ENCODE measurements around the gene ABCB8. TPM values are rescaled to one million over a fixed set of nuclear protein-coding genes. Genes with fewer than 3 reads are reported as not detected.
A peak's percentile ranks its signal among the peaks of the same experiment; 100 is the strongest.

The ABCB8 gene
- total RNA-seq, 1 donor from 2014 or later: 26.4 TPM

DNA sequence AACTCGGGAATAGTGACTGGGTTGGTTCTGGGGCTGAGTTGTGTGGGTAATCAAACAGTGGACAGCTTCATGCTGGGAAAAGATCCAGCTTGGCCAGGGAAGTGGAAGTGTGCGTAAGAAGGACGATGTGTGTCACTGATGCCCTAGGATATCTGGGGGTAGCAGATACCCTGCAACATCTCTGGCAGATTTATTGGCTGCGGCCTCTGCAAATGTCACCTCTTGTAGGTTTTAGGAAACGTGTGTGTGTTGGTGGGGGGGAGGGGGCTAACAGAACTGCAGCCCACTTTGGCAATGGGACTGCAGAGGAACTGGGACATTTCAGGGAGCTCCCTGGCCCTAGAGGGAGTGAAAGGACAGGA is 57.1 kb downstream of the ABCB8 start:
- DNase-seq (ENCODE audit: low read depth, low spot score): no peak

DNA sequence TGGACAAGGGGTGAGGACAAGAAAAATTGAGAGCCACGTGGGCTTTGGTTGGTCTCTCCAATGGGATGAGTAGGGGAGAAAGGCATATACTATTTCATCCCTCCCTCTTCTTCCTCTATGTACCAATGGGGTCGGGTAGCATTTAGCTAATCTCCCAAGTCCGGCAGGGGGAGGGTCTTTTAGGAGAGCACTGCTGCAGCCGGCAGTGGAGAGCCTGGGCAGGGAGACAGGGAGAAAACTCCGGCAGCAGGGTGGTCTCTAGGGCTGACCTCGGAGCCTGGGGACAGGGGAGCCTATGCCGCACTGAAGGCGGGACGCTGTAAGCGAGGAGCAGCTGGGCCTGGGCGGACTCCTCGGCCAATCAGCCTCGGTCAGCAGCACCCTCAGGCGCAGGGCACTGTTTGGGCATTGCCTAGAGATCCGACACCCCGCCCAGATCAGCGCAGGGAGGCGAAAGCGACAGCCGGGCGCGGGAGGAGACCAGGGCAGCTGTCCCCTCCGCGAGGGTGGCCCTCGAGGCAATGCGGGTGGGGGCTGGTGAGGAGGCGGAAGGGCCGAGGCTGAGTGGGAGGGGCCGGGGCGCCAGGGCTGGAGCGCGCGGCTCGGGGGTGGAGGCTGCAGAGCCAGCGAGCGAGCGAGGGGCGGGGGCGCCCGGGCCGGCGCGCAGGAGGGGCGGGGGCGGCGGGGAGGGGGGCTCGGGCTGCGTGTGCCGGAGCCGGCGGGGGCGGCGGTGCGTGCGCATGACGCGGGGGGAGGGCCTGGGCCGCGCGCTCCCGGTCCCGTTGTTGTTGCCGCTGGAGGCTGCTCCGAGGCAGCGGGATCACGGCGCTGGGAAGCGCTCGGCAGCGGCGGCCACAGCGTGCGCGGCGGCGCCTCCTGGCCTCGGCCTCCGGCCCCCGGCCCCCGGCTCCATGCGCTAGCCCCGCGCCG is 57.7 kb downstream of the ABCB8 start, which contains the start of gene AGAP3:
AGAP3 (plus strand) TSS at position 785 of the 930 bp plus-strand sequence. CDS start 267 bp downstream, outside the sequence.
- no peak for DNase-seq (ENCODE audit: low read depth, low spot score)

DNA sequence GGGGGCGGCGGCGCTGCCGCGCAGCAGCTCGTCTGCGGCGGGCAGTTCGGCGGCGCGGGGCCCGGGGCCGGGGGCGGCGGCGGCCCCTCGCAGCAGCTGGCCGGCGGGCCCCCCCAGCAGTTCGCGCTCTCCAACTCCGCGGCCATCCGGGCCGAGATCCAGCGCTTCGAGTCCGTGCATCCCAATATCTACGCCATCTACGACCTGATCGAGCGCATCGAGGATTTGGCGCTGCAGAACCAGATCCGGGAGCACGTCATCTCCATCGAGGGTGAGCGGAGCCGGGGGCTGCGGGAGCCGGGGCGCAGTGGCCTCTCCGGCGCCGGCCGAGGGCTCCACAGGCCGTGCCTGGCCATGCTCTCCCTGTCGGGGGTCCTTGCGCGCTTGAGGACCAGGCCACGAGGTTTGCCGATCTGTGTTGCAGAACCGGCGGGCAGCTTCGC is 58.6 kb downstream of the ABCB8 start:
- no peak for DNase-seq (ENCODE audit: low read depth, low spot score)

DNA sequence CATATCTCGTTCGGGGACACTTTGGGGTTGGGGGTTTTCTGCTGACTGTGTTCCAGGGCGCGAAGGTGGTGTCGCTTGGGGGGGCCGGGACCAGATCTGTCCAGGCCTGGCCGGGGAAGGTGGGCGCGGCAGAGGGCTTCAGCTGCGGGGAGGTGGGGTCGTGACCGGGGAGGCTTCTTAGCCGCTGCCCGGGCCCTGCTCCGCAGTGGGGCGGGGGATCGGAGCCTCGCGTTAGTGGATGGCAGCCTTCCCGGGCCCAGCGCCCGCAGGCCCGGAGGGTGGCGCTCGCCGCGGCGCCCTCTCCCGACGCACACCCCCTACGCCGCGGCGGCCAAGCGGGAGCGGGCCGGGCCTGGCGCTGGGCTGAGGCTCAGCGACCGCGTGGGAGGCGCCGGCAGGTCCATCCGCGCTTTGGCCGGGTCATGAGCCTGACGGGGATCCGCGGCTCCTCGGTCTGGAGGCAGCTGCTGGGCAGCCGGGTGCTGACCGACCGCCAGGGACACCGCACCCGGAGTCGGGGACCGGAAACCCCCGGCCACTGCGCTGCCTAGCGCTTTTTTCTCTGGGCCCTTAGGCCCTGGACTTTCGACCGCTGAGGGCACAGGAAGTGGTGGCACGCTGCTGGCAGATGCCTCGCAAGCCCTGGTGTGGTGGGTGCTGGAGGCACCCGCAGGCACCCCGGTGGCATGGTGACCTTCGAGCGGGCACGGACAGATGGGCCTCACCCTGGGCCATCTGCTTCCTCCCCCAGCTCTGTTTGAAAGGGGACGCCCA is 59.2 kb downstream of the ABCB8 start:
- DNase-seq (ENCODE audit: low read depth, low spot score): no peak

DNA sequence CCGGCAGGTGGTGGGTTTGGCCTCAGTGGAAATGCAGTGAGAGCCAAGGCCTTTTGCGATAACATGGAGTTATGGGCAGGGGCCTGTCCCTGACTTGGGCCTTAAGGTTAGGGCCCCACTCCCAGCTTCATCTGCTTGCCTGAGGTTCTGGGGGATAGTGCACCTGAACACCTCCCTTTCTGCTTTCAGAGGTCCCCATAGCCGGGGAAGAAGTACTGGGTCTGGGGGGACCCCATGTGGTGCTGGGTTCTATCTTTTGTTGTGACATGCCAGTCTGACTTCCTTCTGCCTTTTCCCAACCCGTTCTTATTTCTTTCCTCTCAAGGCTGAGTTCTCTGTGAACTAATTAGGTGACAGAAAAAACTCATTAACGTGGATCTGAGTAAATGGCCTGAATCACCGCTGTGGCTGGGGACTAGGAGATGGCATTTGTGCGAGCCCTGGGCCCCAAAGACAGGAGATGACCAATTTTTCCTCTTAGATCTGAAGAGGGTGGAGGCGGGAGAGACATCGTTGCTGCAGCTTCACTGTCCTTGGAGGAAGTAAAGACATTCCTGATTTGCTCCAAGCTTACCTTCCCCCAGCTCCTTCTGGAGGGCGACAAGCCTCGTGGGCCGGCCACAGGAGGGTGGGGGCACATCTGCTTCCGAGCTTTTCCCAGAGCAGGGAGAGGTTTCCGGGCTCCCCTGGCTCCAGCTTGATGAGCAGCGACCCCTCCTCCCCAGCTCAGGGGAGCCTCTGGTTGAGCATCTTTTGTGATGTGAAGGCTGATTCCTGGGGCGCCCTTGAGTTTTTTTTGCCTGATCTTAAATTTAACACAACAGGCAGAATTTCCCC is 60.0 kb downstream of the ABCB8 start:
- no peak for DNase-seq (ENCODE audit: low read depth, low spot score)

DNA sequence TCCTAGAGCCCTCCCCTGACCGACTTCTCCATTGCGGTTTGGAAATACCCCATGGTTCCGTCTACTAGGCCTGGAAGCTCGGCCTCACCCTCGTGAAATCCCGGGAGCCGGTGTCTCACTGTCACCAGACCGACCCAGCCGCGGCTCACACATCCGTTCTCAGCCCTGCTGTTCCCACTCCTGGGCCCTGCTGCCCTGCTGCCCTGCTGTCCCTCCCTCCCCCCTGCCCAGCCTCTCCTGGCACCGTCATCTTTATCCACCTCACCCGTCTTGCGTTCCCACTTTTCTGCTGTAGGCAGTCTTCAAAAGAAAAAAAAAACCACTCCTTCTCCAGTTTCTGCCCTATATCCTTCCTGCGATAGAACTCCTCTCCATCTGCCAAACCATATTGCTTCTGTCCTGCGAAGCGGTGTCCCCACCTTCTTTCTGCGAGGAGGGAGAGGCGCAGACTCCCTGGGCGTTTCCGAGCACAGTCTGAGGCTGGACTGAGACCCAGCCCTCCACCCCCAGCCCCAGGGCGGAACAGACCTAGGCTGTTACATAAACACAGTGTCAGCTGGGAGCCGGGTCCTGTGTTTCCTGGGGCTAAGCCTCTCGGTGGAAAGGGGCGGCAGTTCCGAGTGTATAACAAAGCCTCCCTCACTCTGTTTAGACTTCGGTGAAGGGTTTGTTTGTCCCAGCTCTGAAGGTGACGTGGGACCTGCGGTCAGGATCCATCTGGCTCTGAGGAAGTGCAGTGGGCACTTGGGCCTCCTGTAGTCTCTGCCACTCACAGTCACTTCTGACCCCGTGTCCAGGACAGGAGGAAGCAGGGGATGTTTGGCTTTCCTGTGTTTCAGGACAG is 60.8 kb downstream of the ABCB8 start:
- DNase-seq (ENCODE audit: low read depth, low spot score): peak; percentile 91

DNA sequence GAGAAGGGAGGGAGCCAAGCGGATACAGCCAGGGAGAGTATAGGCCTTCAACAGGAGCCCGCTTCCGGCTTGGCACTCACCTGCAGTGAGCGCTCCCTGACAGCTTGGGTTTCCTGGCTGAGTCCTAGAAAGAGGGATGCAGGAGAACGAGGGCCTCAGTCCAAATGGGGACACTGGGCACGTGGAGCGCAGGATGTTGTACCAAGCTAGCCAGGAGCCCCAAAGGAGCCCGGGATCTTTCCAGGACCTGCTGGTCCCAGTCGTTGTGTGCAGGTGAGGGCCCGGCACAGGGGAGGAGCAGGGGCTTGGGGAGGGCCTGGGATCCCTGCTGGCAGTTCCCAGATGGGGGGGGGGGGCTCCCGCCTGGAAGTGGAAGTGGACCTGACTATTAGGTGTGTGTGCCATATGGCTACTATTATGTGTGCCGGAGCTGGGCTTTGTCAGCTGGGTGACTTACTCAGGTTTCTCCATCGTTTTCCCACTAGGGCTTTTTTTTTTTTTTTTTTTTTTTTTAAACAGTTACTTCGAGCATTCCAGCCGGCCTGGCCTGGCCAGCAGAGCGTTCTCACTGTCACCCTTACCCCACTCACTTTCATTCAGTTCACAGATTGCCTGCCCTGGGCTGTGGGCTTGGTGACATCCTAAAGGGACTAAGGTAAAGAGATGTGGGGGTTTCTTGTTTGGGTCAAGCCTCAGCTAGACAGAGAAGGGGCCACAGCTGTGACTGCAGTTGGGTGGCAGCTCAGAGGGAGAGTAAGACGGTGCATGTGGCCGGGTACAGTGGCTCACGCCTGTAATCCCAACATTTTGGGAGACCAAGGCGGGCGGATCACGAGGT is 61.9 kb downstream of the ABCB8 start:
- DNase-seq (ENCODE audit: low read depth, low spot score): no peak

DNA sequence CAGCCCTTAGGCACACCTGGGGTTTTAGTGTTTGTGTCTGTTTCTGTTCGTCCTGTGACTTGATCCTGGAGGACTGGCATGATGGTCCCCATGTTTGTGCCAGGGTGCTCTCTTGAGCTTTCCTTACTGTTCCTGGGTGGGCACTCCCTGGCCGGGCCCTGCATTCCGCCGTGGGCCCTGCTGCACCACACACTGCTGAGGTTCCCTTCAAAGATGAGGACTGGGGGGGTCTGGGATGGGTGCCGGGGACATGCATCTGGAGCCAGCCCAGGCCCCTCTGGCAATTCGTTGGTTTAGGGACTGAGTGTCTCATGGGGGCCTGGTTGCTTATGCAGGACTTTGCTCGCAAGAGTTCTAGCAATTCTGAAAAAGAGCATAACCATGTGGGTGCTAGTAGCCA is 62.8 kb downstream of the ABCB8 start:
- DNase-seq (ENCODE audit: low read depth, low spot score): no peak

DNA sequence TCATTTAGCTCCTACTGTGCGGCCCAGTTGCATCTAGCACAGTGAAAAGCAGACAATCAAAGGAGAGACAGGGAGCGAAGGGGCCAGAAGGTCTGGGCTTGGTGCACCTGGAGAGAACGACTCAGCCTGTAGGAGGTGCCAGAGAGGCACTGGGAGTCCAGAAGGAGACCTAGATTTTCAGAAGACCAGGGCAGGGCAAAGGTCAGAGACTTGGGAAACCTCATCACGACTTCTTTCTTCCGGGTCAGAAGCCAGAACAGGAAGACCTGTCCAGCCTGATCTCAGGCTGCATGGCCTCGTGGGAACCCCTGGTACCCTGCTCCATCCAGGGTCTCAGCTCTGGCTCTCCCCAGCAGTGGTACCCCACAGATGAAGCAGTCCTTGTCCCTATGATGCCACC is 63.2 kb downstream of the ABCB8 start:
- DNase-seq (ENCODE audit: low read depth, low spot score): no peak

DNA sequence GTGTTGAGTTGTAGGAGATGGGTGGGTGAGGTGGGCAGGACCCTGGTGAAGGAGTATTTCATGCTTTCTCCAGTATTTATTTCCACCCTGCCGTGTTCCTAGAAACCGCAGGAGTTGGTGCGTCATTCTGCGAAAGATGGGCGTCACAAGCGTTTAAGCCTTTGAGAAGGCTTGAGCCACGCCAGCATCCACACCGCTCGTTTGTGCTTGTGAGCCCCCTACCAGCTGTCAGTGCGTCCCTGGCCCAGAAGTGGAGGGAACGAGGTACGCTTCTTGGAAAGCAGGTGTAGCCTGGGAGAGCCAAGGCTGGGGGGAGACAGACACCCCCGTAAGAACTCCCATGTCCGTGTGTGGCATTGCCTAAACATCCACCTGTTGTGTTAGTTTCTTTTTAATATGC is 63.7 kb downstream of the ABCB8 start:
- DNase-seq (ENCODE audit: low read depth, low spot score): no peak

DNA sequence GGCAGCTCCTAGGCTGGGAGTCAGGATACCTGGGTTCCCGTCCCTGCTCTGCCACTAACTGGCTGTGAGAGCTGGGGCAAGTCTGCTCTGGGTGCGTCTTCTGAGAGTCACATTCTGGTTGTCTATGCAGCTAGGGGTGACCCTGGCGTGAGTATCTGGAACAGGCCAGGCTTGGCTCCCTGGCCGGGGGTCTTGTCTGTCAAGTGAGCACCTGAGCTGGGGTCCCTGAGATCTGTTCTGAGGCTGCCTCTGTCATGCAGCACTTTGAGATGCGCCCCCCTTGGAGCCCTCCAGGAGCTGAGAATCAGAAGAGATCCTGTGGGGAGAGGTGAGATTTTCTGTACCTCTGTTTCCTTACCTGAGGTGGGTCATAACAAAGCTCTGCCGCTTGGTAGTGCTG is 65.5 kb downstream of the ABCB8 start:
- DNase-seq (ENCODE audit: low read depth, low spot score): no peak

DNA sequence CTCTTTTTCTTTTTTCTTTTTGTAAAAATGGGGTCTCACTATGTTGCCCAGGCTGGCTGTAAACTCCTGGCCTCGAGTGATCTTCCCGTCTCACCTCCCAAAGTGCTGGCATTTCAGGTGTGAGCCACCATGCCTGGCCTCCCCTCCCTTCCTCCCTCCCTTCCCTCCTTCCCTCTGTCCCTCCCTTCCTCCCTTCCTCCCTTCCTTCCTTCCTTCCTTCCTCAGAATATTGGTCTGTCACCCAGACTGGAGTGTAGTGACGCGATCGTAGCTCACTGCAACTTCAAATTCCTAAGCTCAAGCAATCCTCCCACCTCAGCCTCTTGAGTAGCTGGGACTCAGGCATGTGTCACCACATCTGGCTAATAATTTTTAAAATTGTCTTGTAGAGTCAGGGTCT is 66.4 kb downstream of the ABCB8 start:
- DNase-seq (ENCODE audit: low read depth, low spot score): no peak

DNA sequence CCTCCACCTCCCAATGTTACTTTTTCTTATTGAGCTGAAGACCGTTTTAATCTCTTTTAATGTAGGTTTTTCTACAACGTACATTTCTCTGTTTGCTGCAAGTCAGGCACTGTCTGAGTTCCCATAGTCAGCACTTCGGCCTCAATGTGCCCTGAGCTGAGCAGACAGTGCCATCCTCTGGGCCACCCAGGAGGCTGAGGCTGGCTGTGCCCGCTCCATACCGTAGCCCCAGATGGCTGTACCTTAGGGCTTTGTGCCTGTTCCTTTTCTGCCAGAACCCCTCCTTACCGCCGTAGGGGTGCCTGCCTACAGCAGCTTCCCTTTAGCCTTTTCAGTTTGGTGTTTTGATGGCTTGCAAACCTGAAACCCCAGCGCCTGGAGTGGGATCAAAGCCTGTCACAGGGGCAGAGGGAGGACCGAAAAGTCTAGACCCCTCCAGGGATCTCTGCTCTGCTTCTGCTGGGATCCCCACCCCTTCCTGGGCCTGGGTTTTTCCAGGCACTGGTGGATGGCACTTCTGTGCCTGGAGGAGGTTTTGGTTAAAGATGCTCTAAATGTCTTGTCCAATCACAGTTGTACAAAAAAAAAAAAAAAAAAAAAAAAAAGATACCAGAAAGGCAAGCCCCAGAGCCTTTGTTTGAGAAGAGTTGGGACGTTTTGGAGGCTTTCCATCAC is 67.0 kb downstream of the ABCB8 start:
- no peak for DNase-seq (ENCODE audit: low read depth, low spot score)

DNA sequence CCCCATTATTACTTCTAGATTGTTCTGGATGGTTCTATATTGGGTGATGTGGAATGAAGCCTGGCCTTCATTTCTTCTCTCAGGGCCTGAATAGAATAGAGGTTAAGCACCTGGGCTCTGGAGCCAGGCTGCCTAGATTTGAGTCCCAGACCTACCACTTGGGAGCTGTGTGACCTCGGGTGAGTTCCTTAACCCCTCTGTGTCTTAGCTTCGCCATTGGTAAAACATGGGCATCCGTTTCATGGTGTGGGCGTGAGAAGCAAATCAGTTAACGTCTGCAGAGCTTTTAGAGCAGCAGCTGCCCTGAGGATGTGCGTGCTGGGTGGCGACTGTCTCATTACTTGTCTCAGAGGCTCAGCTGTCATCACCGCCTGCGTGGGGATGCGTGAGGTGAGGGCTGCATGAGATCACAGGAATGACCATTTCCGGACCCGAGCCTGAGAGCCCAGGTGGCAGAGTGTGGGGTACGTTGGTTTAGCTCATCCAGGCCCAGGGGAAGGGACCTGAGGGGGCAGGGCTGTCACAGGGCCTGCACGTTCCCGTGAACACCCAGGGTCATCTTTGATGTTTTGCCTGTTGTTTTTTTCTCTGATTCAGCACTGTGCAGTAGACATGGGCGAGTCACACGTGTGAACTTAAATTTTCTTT is 67.7 kb downstream of the ABCB8 start:
- DNase-seq (ENCODE audit: low read depth, low spot score): no peak

All from pulmonary artery endothelial cell (primary cell).